ENCODE data around the gene MLH1. TPM values are rescaled to one million over a fixed set of nuclear protein-coding genes. Genes with fewer than 3 reads are reported as not detected.
A peak's percentile ranks its signal among the peaks of the same experiment; 100 is the strongest.

The MLH1 gene
- total RNA-seq, 1 experiment from 2014 or later: 65.0 TPM

DNA sequence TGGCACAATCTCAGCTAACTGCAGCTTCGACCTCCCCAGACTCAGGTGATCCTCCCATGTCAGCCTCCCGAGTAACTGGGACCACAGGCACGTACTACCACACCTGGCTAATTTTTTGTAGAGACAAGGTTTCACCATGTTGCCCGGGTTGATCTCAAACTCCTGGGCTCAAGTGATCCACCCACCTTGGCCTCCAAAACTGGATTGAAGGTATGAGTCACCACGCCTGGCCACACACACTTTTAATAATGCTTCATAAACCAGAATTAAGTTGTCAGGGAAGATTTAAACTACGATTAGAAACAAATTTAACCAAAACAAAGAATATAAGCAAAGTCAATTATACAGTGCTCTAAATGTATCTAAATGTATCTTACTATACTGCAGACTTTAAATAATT is 93.6 kb downstream of the MLH1 start:
- Mint-ChIP-seq H3K4me1 (ENCODE audit: insufficient read depth, unreplicated experiment) (no peaks in the 10 kb centered on the region), H3K36me3 (ENCODE audit: insufficient read depth, unreplicated experiment) (peaks cover 36% of the 10 kb centered on the region), H3K27me3 (ENCODE audit: insufficient read depth, unreplicated experiment) (no peaks in the 10 kb centered on the region), H3K4me3 (ENCODE audit: unreplicated experiment) (no peak overlapping the region), H3K9me3 (ENCODE audit: unreplicated experiment) (no peaks in the 10 kb centered on the region), H3K27ac (ENCODE audit: low read depth, unreplicated experiment) (no peak overlapping the region)
- TF ChIP-seq, protein P1, sequence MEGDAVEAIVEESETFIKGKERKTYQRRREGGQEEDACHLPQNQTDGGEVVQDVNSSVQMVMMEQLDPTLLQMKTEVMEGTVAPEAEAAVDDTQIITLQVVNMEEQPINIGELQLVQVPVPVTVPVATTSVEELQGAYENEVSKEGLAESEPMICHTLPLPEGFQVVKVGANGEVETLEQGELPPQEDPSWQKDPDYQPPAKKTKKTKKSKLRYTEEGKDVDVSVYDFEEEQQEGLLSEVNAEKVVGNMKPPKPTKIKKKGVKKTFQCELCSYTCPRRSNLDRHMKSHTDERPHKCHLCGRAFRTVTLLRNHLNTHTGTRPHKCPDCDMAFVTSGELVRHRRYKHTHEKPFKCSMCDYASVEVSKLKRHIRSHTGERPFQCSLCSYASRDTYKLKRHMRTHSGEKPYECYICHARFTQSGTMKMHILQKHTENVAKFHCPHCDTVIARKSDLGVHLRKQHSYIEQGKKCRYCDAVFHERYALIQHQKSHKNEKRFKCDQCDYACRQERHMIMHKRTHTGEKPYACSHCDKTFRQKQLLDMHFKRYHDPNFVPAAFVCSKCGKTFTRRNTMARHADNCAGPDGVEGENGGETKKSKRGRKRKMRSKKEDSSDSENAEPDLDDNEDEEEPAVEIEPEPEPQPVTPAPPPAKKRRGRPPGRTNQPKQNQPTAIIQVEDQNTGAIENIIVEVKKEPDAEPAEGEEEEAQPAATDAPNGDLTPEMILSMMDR (IDR thresholded peaks at IDR 0.05; ENCODE audit: unreplicated experiment): no peak
- POLR2A ChIA-PET: no interaction called here
- DNase-seq (ENCODE audit: unreplicated experiment): peak; percentile 30
- intact Hi-C loops (cut with micrococcal nuclease): no loop called here
- CTCF ChIA-PET: interaction anchor here (0.6 kb wide), 1 partner anchor 37 kb away, joined by 4 read pairs; no protein-coding TSS in a partner anchor
- BruUV-seq (replicated peaks): no TSS peak

DNA sequence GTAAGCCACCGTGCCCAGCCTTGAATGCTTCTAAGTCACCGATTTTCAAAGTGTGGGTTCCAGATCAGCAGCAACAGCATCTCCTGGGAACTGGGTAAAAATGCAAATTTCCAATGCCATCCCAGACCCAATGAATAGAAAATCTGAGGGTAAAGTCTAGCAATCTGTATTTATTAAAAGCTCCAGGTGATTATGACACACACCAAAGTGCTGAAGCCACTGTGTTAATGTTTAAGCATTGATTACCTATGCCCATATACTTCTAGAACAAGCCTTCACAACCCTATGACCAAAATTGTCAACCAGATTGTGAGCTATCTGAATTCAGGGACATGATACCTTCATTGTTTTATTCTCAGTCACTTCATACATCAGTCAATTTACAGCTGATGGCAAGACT is 94.6 kb downstream of the MLH1 start:
- ChIA-PET CTCF (interaction anchor here (0.6 kb wide), 2 partner anchors 162 to 1873 kb away, joined by 3 to 4 read pairs; no protein-coding TSS in a partner anchor), POLR2A (no interaction called here)
- Mint-ChIP-seq H3K36me3 (ENCODE audit: insufficient read depth, unreplicated experiment) (peaks cover 26% of the 10 kb centered on the region), H3K27ac (ENCODE audit: low read depth, unreplicated experiment) (no peak overlapping the region), H3K4me1 (ENCODE audit: insufficient read depth, unreplicated experiment) (no peaks in the 10 kb centered on the region), H3K4me3 (ENCODE audit: unreplicated experiment) (no peak overlapping the region), H3K9me3 (ENCODE audit: unreplicated experiment) (no peaks in the 10 kb centered on the region), H3K27me3 (ENCODE audit: insufficient read depth, unreplicated experiment) (no peaks in the 10 kb centered on the region)
- TF ChIP-seq, protein P1 (IDR thresholded peaks at IDR 0.05; ENCODE audit: unreplicated experiment): no peak
- DNase-seq (ENCODE audit: unreplicated experiment): no peak
- intact Hi-C loops (cut with micrococcal nuclease): no loop called here
- no TSS peak for BruUV-seq (replicated peaks)

DNA sequence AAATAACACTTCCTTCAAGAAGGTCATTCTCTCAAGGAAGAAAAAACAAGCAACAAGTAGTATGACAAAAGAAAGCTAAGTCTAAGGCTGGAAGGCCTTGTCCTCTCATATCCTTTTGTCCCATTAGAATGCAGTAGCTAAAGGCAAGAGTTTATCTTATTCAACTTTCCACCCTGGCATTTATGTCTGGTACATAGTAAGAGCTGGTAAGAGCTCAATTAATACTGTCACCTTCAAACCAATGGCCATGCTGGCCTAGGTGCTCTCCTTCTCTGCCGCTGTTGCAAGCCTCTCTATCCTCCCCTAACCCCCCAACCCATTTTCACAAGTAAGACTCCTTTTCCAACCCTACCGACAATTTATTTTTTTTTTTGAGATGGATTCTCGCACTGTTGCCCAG is 99.2 kb downstream of the MLH1 start:
- TF ChIP-seq, protein P1 (IDR thresholded peaks at IDR 0.05; ENCODE audit: unreplicated experiment): no peak
- no peak overlapping the region for H3K4me3 Mint-ChIP-seq (ENCODE audit: unreplicated experiment)
- no peak for DNase-seq (ENCODE audit: unreplicated experiment)
- POLR2A ChIA-PET: interaction anchor here (0.8 kb wide), 1 partner anchor 11 kb away, joined by 6 read pairs; no protein-coding TSS in a partner anchor
- CTCF ChIA-PET: interaction anchor here (0.5 kb wide), 1 partner anchor 52 kb away, joined by 3 read pairs; no protein-coding TSS in a partner anchor
- no peaks in the 10 kb centered on the region for H3K27me3 Mint-ChIP-seq (ENCODE audit: insufficient read depth, unreplicated experiment)
- intact Hi-C loops (cut with micrococcal nuclease): no loop called here
- H3K36me3 Mint-ChIP-seq (ENCODE audit: insufficient read depth, unreplicated experiment): peaks cover 20% of the 10 kb centered on the region
- no TSS peak for BruUV-seq (replicated peaks)
- peaks cover 4% of the 10 kb centered on the region for H3K4me1 Mint-ChIP-seq (ENCODE audit: insufficient read depth, unreplicated experiment)
- no peaks in the 10 kb centered on the region for H3K9me3 Mint-ChIP-seq (ENCODE audit: unreplicated experiment)
- no peak overlapping the region for H3K27ac Mint-ChIP-seq (ENCODE audit: low read depth, unreplicated experiment)

DNA sequence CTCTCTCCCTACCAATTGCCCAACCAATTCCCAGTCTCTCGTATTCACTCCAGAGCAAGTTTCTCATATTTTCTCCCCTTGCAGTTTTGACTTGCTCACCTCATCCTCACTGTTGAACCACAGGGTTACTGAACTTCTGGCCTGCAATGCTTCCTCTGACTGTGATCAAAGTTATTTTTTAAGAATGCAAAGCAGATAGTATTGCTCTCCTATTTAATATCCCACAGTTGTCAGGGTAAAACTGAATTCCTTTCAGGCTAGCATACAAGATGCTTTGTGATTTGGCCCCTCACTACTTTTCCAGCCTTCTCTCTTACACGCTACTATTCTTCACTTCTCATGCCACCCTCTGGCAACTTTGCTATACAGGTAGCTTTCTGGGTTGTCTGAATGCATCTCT is 100.2 kb downstream of the MLH1 start:
- Mint-ChIP-seq H3K4me1 (ENCODE audit: insufficient read depth, unreplicated experiment) (peaks cover 4% of the 10 kb centered on the region), H3K4me3 (ENCODE audit: unreplicated experiment) (no peak overlapping the region), H3K27me3 (ENCODE audit: insufficient read depth, unreplicated experiment) (no peaks in the 10 kb centered on the region), H3K27ac (ENCODE audit: low read depth, unreplicated experiment) (peak overlapping the region; percentile 33), H3K9me3 (ENCODE audit: unreplicated experiment) (no peaks in the 10 kb centered on the region), H3K36me3 (ENCODE audit: insufficient read depth, unreplicated experiment) (peaks cover 10% of the 10 kb centered on the region)
- CTCF ChIA-PET: interaction anchor here (1.1 kb wide), 1 partner anchor 12 kb away, joined by 3 read pairs; no protein-coding TSS in a partner anchor
- POLR2A ChIA-PET: no interaction called here
- no peak for DNase-seq (ENCODE audit: unreplicated experiment)
- TF ChIP-seq, protein P1 (IDR thresholded peaks at IDR 0.05; ENCODE audit: unreplicated experiment): no peak
- intact Hi-C loops (cut with micrococcal nuclease): no loop called here
- BruUV-seq (replicated peaks): no TSS peak
